GM19455 (cell line): ENCODE results near the gene RNF150.
"Not testable (repeated sequence)": the region's sequence is repeated elsewhere in the genome, so short reads cannot be mapped to it uniquely, and the experiment has no call there.

ENCODE experiments used
- ATAC-seq: cut with Tn5 transposase; IDR thresholded peaks from one replicate; pipeline ENCODE4 v1.9.1; 2021; ENCODE audit not compliant: unreplicated experiment

RNF150 gene

GRCh38 chr4:141133146-141133998 lies at the start of gene RNF150:
Gene RNF150, minus strand, starts transcription at chr4:141133469.
- ATAC-seq, result peak; percentile 54

- no peak for ATAC-seq
These were observed 47.9 kb upstream of the RNF150 start for GRCh38 chr4:141180991-141181761.

DNA sequence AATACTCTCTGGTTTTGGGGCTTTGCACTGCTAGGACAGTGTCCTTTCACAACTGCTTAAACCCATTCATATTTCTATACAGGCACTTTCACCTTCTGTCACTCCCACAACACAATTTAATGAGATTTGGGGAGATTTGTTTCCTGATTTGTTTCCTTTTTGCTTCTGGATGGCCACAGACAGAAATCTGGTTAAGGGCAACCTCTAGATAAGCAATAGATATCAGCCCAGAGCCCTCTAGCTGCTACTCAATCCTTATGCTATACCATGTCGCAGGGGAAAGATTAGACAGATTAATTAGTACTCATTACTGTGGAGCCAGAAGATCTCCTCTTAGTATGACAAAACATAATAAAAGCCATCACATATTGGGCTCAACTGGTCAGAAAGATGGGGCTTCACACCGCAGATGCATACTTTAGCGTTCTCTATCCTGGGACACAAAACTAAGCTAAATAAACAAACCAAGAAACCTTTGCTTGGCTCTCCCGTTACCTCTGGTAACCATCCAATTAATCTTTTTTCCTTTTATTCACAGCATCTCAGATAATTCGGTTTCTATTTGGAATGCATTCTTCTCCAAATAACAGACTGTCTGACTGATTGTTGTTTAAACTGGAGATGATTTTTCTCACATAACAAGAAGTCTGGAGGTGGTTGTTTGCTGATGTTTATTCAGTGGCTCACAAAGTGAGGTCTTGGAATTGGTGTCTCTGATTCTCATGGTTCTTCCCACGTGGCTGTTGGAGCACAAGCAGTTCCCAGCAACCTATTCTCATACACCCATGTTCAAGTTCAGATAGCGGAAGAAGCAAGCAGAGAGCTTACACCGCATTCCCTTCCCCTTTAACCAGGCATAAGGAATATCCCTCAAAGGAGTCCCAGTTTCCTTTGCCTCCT lies 46.5 kb upstream of the RNF150 start:
- no peak for ATAC-seq

DNA sequence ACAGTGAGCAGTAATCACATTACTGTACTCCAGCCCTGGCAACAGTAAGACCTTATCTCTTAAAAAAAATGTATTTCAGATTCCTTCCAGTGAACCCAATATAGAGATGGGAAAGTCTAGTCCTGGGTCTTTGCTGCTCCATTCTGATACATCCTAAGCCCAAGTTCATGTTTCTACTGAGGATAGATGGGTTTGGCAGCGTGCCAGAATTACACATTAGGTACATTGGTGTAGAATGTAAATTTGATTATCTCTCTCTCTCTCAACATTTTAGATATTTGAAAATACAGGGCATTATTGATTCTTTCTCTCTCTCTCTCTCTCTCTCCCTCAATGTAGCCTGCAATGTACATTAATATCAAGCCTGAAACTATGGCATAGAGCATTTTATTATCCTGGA lies 43.9 kb upstream of the RNF150 start:
- ATAC-seq, result no peak

DNA sequence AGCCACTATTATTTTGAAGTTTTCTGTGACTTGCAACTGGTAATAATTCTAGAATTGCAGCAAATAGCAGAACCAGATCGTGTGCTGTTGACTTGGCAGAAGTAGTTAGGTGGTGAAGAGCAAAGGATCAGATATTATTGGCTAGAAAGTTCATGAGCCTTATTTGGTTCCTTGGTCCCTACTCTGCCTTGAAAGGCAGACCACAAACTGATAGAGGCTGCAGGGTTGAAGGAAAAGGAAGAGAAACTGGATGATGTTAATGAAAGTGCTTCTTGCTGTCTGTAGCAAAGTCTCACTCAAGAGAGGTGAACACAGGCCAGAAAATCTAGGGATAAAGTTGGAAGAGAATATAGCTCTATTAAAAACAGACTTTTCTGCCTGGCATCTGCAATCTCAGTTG lies 41.2 kb upstream of the RNF150 start:
- ATAC-seq, result no peak

- ATAC-seq, result no peak
These were observed 37.4 kb upstream of the RNF150 start for GRCh38 chr4:141170671-141171070.

DNA sequence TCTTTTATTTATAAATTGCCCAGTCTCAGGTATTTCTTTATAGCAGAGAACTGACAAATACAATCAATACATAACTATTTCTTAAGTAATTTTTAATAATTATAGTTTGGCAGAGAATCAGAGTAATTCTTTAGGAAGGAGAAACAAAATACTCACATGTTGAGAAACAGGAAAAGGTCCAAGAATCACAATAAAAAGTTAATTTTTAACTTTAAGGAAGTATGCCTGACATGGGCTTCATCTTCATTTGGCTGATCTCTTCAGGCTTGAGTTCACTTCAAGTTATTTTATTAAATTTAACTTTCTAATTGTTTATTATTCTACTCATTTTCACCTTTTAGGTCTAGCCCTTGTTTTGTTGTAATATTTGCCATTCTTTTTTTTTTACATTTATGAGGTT lies 36.1 kb upstream of the RNF150 start:
- no peak for ATAC-seq

DNA sequence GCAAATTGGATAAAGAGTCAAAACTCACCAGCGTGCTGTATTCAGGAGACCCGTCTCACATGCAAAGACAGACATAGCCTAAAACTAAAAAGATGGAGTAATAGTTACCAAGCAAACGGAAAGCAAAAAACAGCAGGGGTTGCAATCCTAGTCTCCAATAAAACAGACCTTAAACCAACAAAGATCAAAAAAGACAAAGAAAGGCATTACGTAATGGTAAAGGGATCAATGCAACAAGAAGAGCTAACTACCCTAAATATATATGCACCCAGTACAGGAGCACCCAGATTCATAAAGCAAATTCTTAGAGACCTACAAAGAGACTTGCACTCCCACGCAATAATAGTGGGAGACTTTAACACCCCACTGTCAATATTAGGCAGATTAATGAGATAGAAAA lies 31.7 kb upstream of the RNF150 start:
- not testable (repeated sequence) for ATAC-seq

GRCh38 chr4:141159027-141159426 lies 25.8 kb upstream of the RNF150 start:
- no peak for ATAC-seq

DNA sequence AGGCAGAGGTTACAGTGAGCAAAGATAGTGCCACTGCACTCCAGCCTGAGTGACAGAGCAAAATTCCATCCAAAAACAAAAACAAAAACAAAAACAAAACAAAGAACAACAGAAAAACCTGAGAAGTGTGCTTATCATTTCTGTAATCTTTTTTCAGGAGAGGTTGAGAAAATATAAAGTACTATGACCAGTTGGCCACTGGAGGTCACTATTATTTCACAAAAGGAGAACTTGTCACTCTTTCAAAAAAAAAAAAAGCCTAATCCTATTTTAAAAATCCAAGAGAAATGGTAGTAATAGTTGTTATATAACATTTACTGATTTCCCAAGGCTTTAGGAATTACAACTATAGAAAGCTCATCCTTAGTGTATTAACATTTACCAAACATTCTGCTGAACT lies 24.9 kb upstream of the RNF150 start:
- no peak for ATAC-seq

- no peak for ATAC-seq
These were observed 22.3 kb upstream of the RNF150 start for GRCh38 chr4:141155586-141155985.

GRCh38 chr4:141154725-141155124 lies 21.5 kb upstream of the RNF150 start:
- no peak for ATAC-seq

GRCh38 chr4:141153751-141154510 lies 20.7 kb upstream of the RNF150 start:
- ATAC-seq, result no peak

- ATAC-seq, result no peak
These were observed 10.9 kb upstream of the RNF150 start for GRCh38 chr4:141144207-141144606.

- ATAC-seq, result no peak
These were observed 9.2 kb upstream of the RNF150 start for GRCh38 chr4:141142423-141142822.

GRCh38 chr4:141140391-141141200 lies 7.3 kb upstream of the RNF150 start:
- ATAC-seq, result no peak

- no peak for ATAC-seq
These were observed 1.0 kb upstream of the RNF150 start for GRCh38 chr4:141133999-141134995.

DNA sequence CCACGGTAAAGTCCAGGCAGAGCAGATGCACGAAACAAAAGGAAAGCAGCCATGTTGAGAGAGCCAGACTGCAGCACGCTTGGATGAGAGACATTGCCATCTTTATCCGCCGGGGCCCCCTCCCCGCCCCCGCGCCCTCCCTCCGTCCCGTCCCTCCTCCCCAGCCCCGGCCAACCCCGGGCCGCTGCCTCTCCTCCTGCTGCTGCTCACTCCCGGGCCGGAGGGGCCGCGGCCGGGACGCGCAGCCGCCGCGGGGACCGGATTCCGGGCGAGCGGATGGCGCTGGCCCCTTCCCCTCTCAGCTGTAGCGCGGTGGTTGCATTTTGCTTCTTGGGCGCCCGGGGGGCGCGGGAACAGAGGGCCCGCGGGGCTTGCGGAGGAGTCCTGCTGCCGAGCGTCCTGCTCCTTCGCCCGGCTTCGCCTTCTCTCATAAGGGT lies 542 bp downstream of the RNF150 start:
- ATAC-seq, result peak; percentile 25
